Upper lobe of right lung (tissue), 1 donor: ENCODE data around the gene PLAGL1. TPM values are rescaled to one million over a fixed set of nuclear protein-coding genes. Genes with fewer than 3 reads are reported as not detected.

ENCODE experiments used
- ATAC-seq: fragments of 200-7000 bp; cut with Tn5 transposase; one replicate; pipeline ENCODE4 v1.9.1; 2020; ENCODE audit warnings: mild to moderate bottlenecking, moderate library complexity
- DNase-seq: peaks from one replicate; pipeline ENCODE4 v3.0.0-alpha.2; 2020
- H3K27ac ChIP-seq: fragments of 200-600 bp; one replicate; pipeline ENCODE4 v1.8.0; 2022
- H3K27me3 ChIP-seq: fragments of 200-600 bp; one replicate; pipeline ENCODE4 v1.8.0; 2022; ENCODE audit warnings: mild to moderate bottlenecking
- H3K36me3 ChIP-seq: fragments of 200-600 bp; one replicate; pipeline ENCODE4 v1.8.0; 2022
- H3K4me1 ChIP-seq: fragments of 200-600 bp; one replicate; pipeline ENCODE4 v1.8.0; 2022
- H3K4me3 ChIP-seq: fragments of 200-600 bp; one replicate; pipeline ENCODE4 v1.8.0; 2022; ENCODE audit warnings: mild to moderate bottlenecking
- H3K9me3 ChIP-seq: fragments of 200-600 bp; one replicate; pipeline ENCODE4 v1.8.0; 2022
- CTCF ChIP-seq: fragments of 200-600 bp; IDR thresholded peaks from one replicate; pipeline ENCODE4 v1.8.0; 2022; ENCODE audit warnings: antibody characterized with exemption
- intact Hi-C: fragments of 100-400 bp; cut with DNase I; formaldehyde crosslinking; loops from one replicate; pipeline ENCODE4 v1.11.0; 2022
- total RNA-seq: library from RNA; stranded (reverse); fragmentation: NEBNext Ultra II Directional; extraction: Animal tissue kit (Norgen Biotek cat#: 25700); gene quantifications from one replicate; pipeline ENCODE4 v1.2.1, GENCODE V29; 2021
- donor health status: DM: no; HTN: yes; CAD: no; lungs with severe emphysema.

The PLAGL1 gene
- total RNA-seq, 1 donor from 2014 or later: 34.8 TPM

DNA sequence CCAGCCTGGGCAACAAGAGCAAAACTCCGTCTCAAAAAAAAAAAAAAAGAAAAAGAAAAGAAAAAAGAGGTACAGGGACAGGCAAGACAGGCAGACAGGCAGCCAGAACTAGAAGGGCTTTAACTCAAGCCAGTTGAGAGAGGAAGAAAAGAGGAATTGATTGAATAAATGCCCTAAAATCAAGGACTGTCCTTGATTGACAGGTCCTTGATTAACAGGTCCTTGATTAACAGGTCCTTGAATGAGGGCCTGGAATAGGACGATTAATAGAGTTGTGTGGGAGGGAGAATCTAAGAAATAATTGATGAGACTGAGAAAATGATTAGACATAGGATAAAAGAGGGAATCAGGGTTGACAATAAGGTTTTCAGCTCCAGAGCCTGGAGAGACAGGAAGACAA, 107.7 kb downstream of the PLAGL1 start:
- Histone ChIP-seq H3K9me3 (no peaks in the 10 kb centered on the region), H3K36me3 (no peaks in the 10 kb centered on the region), H3K27me3 (no peaks in the 10 kb centered on the region), H3K4me3 (no peak overlapping the region), H3K4me1 (peaks cover 4% of the 10 kb centered on the region), H3K27ac (no peak overlapping the region)
- DNase-seq (no peak), ATAC-seq (no peak)
- no peak for TF ChIP-seq CTCF
- intact Hi-C loops: no loop called here

GRCh38 chr6:143896126-143896860, 111.8 kb downstream of the PLAGL1 start:
- H3K27ac ChIP-seq: no peak overlapping the region
- no peaks in the 10 kb centered on the region for H3K4me1 ChIP-seq
- H3K4me3 ChIP-seq: no peak overlapping the region
- H3K36me3 ChIP-seq: no peaks in the 10 kb centered on the region
- no peaks in the 10 kb centered on the region for H3K9me3 ChIP-seq
- DNase-seq (peak; percentile 73), ATAC-seq (peak; percentile 87)
- intact Hi-C loops: no loop called here
- H3K27me3 ChIP-seq: no peaks in the 10 kb centered on the region
- no peak for TF ChIP-seq CTCF

GRCh38 chr6:143894655-143895054, 113.4 kb downstream of the PLAGL1 start:
- no peak for TF ChIP-seq CTCF
- ATAC-seq (no peak), DNase-seq (no peak)
- H3K4me1 ChIP-seq: no peaks in the 10 kb centered on the region
- no peaks in the 10 kb centered on the region for H3K27me3 ChIP-seq
- intact Hi-C loops: no loop called here
- H3K9me3 ChIP-seq: no peaks in the 10 kb centered on the region
- no peaks in the 10 kb centered on the region for H3K36me3 ChIP-seq
- no peak overlapping the region for H3K27ac ChIP-seq
- H3K4me3 ChIP-seq: no peak overlapping the region

Other genes with a start within 250 kb of the PLAGL1 start
- 25.2 TPM for gene LTV1, start 164.9 kb downstream of the PLAGL1 start, total RNA-seq
- not detected for gene ZC2HC1B, start 143.8 kb downstream of the PLAGL1 start, total RNA-seq
- gene SF3B5, start 87.3 kb upstream of the PLAGL1 start, total RNA-seq: 114 TPM
- 49.6 TPM for gene STX11, start 142.3 kb upstream of the PLAGL1 start, total RNA-seq